Heart left ventricle (tissue), 13 donors: ENCODE results near the gene PAX2.

ENCODE experiments used
- POLR2A ChIP-seq, 2 donors: fragments of 450-650 bp; IDR thresholded peaks; one replicate each; pipeline ENCODE4 v1.6.1; 2017; ENCODE audit warnings: antibody characterized with exemption in 2 of 2, mild to moderate bottlenecking in 2 of 2, moderate library complexity in 2 of 2
- TF ChIP-seq, protein P1 (sequence below), 12 donors: fragments of 200-600 bp; sonication (generic) in 4 of 12; IDR thresholded peaks; one replicate each; pipeline versions ENCODE4 v1.5.0 to v1.8.0; 2018 to 2022; ENCODE audit warnings: antibody characterized with exemption in 12 of 12, mild to moderate bottlenecking in 5 of 12
- donor health status: ischemic (EF 13 %, LVEDD 7.1; RV severe dilation, severe dysfunction).
- donor health status: DM: no; HTN: yes; CAD: no.
- donor health status: DM: no; HTN: no; CAD: no.
- donor health status: ischemic (EF 25% LVEDD 6.9; RV normal size, moderate dysfunction).
- donor health status: ischemic (EF 25% LVEDD 5.7; RV mildly dilated, moderate dysfunction).
- donor health status: ischemic (EF 35%, LVEDD 5.7; RV mildly dilated, moderate dysfunction).
- donor health status: nonischemic (EF 11% LVEDD 7.7; RV severe dilation, severe dysfunction).
- donor health status: DM: yes; HTN: yes; CAD: no.
- donor health status: PGD.
- donor health status: ischemic (EF 29% LVEDD 5.4; RV normal size, mild dysfunction).
- donor health status: nonischemic (EF 23%, LVEDD 6.1; RV moderate dilation, normal function).

GRCh38 chr10:100873146-100873826 lies 127.9 kb downstream of the PAX2 start:
- TF ChIP-seq, protein P1, sequence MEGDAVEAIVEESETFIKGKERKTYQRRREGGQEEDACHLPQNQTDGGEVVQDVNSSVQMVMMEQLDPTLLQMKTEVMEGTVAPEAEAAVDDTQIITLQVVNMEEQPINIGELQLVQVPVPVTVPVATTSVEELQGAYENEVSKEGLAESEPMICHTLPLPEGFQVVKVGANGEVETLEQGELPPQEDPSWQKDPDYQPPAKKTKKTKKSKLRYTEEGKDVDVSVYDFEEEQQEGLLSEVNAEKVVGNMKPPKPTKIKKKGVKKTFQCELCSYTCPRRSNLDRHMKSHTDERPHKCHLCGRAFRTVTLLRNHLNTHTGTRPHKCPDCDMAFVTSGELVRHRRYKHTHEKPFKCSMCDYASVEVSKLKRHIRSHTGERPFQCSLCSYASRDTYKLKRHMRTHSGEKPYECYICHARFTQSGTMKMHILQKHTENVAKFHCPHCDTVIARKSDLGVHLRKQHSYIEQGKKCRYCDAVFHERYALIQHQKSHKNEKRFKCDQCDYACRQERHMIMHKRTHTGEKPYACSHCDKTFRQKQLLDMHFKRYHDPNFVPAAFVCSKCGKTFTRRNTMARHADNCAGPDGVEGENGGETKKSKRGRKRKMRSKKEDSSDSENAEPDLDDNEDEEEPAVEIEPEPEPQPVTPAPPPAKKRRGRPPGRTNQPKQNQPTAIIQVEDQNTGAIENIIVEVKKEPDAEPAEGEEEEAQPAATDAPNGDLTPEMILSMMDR (IDR thresholded peaks at IDR 0.05): no peak
- no peak for TF ChIP-seq POLR2A (IDR thresholded peaks at IDR 0.05)
